Epithelial cell of esophagus (primary cell): ENCODE data around the gene EVA1C.
A peak's percentile ranks its signal among the peaks of the same experiment; 100 is the strongest.
"Not testable (repeated sequence)": the region's sequence is repeated elsewhere in the genome, so short reads cannot be mapped to it uniquely, and the experiment has no call there.

Experiments used
- DNase-seq: peaks from one replicate; pipeline ENCODE4 v3.0.0; 2010; ENCODE audit warnings: low read depth
- H3K4me3 ChIP-seq: 2 replicates; pipeline ENCODE4 v1.5.1; 2011; ENCODE audit warnings: mild to moderate bottlenecking, low read length, control low read depth
- TF ChIP-seq, protein P1 (sequence below): IDR thresholded peaks from 2 replicates; pipeline ENCODE4 v1.5.1; 2011; ENCODE audit warnings: low read depth, mild to moderate bottlenecking, low read length, control low read depth, inconsistent platforms; ENCODE audit not compliant: insufficient read depth; ENCODE audit errors: missing control alignments

EVA1C gene

DNA sequence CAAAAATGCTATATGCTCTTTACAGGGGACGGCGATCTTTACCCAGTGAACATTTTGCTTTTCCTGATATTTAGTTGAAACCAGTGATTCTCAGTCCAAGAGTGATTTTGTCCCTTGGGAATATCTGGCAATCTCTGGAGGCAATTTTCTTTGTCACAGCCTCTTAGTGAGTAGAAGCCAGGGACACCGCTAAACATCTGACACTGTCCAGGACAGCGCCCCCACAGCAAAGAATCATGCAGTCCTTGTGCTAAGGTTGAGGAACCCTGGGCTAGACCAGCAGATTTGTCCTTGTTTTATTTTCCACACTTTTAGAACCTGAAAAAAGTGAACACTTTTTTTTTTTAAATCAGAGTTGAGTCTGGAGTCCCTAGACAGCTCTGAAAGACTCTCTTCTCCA, 13.1 kb downstream of the EVA1C start:
- no peak overlapping the region for H3K4me3 ChIP-seq
- DNase-seq: no peak
- TF ChIP-seq, protein P1, sequence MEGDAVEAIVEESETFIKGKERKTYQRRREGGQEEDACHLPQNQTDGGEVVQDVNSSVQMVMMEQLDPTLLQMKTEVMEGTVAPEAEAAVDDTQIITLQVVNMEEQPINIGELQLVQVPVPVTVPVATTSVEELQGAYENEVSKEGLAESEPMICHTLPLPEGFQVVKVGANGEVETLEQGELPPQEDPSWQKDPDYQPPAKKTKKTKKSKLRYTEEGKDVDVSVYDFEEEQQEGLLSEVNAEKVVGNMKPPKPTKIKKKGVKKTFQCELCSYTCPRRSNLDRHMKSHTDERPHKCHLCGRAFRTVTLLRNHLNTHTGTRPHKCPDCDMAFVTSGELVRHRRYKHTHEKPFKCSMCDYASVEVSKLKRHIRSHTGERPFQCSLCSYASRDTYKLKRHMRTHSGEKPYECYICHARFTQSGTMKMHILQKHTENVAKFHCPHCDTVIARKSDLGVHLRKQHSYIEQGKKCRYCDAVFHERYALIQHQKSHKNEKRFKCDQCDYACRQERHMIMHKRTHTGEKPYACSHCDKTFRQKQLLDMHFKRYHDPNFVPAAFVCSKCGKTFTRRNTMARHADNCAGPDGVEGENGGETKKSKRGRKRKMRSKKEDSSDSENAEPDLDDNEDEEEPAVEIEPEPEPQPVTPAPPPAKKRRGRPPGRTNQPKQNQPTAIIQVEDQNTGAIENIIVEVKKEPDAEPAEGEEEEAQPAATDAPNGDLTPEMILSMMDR: peak; percentile 21

DNA sequence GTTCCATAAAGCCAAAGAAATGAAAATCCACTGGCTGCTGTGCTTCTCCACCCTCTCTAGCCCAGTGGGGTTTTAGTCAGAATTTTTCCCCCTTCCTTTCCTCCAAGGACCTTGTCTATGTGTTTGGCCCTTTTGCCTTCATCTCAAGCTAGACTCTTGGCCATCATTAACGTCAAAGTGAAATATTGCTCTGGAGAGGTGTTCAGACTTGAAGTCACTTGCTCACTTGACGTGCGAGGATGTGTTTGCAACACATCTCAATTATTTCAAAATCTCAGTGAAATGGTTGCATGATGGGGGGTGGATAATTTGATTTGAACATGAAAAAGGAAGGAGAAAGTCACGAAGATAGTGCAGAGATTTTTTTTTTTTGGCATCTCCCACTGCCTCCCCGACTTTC, 13.6 kb downstream of the EVA1C start:
- peak; percentile 80 for DNase-seq
- no peak overlapping the region for H3K4me3 ChIP-seq
- TF ChIP-seq, protein P1: no peak

DNA sequence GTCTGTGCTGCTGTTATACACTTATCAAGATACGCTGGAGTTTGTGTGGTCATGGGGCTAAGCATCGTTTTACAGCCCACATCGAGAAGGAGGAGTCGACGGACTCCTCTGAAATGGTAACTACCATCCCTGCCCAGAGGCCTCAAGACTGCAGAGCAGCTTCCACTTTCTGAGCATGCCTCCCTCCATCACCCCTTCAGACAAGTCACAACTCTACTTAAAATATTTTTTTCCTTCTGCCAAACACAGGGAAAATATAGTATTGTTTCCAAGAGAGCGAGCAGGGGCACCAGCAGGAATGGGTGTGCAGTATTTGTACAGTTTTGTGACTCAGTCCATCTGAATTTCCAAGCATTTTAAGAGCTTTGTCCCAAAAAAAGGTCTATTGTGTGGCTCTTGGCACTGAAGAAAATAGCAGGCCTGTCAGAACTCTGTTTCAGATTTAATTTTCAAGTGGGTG, 14.1 kb downstream of the EVA1C start:
- TF ChIP-seq, protein P1: no peak
- DNase-seq: peak; percentile 36

DNA sequence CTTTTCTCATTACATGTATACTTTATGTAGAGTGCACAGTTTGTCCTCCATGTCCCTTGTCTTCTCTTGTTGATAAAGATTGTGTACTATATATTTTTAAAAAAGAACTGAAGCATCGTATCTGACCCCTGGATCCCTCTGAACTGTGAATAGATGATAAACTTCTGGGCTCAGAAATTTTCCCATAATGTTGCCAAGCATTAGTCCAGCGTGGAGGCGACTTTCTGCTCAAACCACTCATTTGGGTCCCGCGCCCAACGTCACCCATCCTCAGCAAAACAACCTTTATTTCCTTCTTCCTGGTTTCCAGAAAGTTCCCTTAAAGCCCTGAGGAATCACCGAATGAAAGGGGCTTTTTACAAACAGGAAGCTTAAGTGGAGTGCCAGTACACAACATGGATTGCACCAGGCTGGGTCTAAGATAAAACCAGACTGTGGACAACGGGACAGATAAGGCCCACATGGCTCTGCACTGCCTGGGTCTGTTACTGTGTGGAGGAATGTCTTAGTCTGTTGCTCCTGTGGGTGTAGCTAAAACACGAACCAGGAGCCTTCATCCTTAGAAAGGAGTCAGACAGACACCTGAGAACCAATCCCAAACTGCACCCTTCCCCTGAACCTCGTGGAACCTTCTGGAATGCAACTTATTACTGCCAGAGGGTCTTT, 15.6 kb downstream of the EVA1C start:
- TF ChIP-seq, protein P1: no peak
- DNase-seq: no peak
- H3K4me3 ChIP-seq: no peak overlapping the region

More for the DNA sequence above, 14.1 kb downstream of the EVA1C start:
- H3K4me3 ChIP-seq: no peak overlapping the region

DNA sequence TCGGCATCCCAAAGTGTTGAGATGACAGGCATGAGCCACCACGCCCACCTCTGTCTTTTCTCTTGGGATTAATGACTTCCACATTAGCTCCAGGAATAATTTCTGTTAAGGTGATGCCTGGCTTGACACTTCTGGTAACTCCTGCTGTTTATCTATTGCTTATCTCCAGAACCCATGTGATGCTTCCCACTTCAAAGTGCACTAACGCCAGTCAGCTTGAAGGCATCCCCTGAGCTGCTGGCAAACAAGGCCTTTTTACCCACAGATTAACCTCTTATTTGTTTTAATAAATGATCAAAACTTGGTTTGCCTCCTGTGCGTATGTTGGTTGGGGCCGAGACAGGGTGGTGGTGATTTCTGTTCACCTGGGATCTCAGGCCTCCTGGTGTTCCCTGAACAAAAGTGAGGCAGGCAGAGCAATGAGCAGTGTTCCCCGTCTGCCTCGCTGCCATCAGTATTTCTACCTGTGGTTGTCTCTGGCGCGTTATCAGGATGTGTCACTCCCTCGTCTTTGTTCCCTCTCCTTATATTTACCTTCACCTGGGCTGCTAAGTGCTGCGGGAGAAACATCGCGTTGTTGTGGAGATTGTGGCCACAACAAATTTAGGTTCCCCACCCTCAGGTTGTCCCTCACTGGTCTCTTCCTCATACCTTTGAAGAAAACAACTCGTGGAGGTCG, 20.6 kb downstream of the EVA1C start:
- DNase-seq: peak; percentile 75
- not testable (repeated sequence) for H3K4me3 ChIP-seq

DNA sequence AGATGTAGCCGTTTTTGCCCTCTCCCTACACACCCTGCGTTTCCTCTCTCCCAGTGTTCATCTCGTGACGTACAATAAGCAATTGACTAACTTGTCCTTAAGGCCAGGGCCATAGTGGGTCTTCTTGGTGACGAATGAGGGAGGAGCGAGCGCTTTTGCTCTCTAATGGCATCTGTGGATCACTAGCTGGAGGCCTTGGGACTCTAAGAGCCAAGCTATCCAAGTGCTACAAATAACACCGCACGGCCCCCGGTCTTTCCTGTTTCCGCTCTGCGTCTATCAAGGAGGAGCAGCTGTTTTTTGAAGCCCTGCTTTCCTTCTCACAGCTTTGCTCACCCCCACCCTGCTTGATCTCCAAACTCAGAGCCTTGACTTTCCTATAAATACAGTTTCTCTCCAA, 25.2 kb downstream of the EVA1C start:
- DNase-seq: no peak
- H3K4me3 ChIP-seq: no peak overlapping the region
- TF ChIP-seq, protein P1: no peak

DNA sequence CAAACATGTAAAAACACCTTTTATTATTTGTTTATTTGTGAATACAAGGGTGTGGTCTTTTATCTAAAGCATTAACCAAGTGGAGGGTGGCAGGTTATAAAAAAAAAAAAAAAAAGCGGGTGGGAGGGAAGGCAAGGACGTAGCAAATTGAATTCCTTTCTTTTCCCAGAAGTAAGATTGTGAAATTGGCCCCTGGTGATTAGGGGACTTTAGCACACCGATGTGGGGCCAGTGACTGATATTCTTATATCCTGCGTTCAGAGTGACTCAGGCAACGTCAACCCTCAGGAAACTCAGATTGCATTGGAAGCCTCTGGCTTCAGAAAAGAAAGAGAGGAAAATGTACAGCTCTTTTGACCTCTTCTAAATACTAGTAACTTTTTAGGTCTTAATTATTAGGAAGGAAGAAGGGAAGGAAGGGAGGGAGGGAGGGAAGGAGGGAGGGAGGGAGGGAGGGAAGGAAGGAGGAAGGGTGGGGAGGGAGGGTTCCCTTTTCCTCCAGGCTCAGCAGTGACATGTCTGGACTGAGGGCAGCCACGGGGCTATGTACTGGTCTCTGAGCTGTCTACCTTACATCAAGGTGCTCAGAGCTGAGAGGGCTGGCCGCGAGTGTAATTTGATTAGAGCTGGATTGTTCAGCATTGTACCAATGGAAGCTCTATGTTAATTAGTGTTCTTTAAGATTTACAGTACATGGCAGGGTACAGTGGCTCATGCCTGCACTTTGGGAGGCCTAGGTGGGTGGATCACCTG, 30.2 kb downstream of the EVA1C start:
- TF ChIP-seq, protein P1: no peak
- peak; percentile 64 for DNase-seq
- H3K4me3 ChIP-seq: no peak overlapping the region
